CD4-positive, alpha-beta memory T cell (primary cell): ENCODE results near the gene KRTAP10-9. TPM values are rescaled to one million over a fixed set of nuclear protein-coding genes. Genes with fewer than 3 reads are reported as not detected.
A peak's percentile ranks its signal among the peaks of the same experiment; 100 is the strongest.
"Not testable (repeated sequence)": the region's sequence is repeated elsewhere in the genome, so short reads cannot be mapped to it uniquely, and the experiment has no call there.

Experiments used
- CTCF ChIA-PET: fragments of 350-600 bp; sonication (Branson Sonifier 250); formaldehyde crosslinking; loops from one replicate; lab custom pipeline; 2021; ENCODE audit warnings: inconsistent platforms; ENCODE audit not compliant: partially characterized antibody; lab: Charles Lee
- POLR2A ChIA-PET: fragments of 350-600 bp; sonication (Branson Sonifier 250); formaldehyde crosslinking; loops from one replicate; lab custom pipeline; 2021; ENCODE audit not compliant: partially characterized antibody; lab: Charles Lee
- DNase-seq, 5 donors: peaks; one replicate each; pipeline versions ENCODE4 v3.0.0 to v3.0.0-alpha.2; 2020 to 2022; ENCODE audit warnings: mixed read lengths in 1 of 5
- H3K27ac ChIP-seq: one replicate; pipeline ENCODE4 v1.7.0; 2013; ENCODE audit warnings: low read depth, low read length
- H3K27me3 ChIP-seq: 2 replicates; pipeline ENCODE4 v1.7.0; 2013; ENCODE audit warnings: mild to moderate bottlenecking, low read length, moderate library complexity; ENCODE audit not compliant: insufficient read depth
- H3K36me3 ChIP-seq: 2 replicates; pipeline ENCODE4 v1.7.0; 2013; ENCODE audit warnings: mild to moderate bottlenecking, low read length, moderate library complexity; ENCODE audit not compliant: insufficient read depth
- H3K4me1 ChIP-seq: 2 replicates; pipeline ENCODE4 v1.7.0; 2013; ENCODE audit warnings: mild to moderate bottlenecking, low read length, moderate library complexity; ENCODE audit not compliant: insufficient read depth
- H3K4me3 ChIP-seq, 2 donors: one replicate each; pipeline ENCODE4 v1.7.0; 2013; ENCODE audit warnings: low read length in 2 of 2, mild to moderate bottlenecking in 1 of 2
- H3K9me3 ChIP-seq, 2 donors: one replicate each; pipeline ENCODE4 v1.7.0; 2013; ENCODE audit warnings: low read length in 2 of 2, control low read depth in 1 of 2; ENCODE audit not compliant: control insufficient read depth in 1 of 2
- H3K27ac Mint-ChIP-seq, 7 donors: one replicate each; pipeline ENCODE4 v1.8.0; 2020 to 2021; ENCODE audit warnings: mixed read lengths in 7 of 7, mild to moderate bottlenecking in 6 of 7, inconsistent platforms in 3 of 7, moderate library complexity in 3 of 7
- H3K27me3 Mint-ChIP-seq, 2 donors: one replicate each; pipeline ENCODE4 v1.8.0; 2020 to 2021; ENCODE audit warnings: mixed read lengths in 2 of 2
- H3K36me3 Mint-ChIP-seq, 2 donors: one replicate each; pipeline ENCODE4 v1.8.0; 2020 to 2021; ENCODE audit warnings: mixed read lengths in 2 of 2, inconsistent platforms in 1 of 2, mild to moderate bottlenecking in 1 of 2
- H3K4me1 Mint-ChIP-seq, 4 donors: one replicate each; pipeline ENCODE4 v1.8.0; 2020 to 2021; ENCODE audit warnings: mixed read lengths in 4 of 4, mild to moderate bottlenecking in 1 of 4
- H3K4me3 Mint-ChIP-seq, 8 donors: one replicate each; pipeline ENCODE4 v1.8.0; 2020 to 2021; ENCODE audit warnings: mixed read lengths in 8 of 8, mild to moderate bottlenecking in 7 of 8, moderate library complexity in 6 of 8, inconsistent platforms in 3 of 8
- H3K9me3 Mint-ChIP-seq, 8 donors: one replicate each; pipeline ENCODE4 v1.8.0; 2020 to 2021; ENCODE audit warnings: mixed read lengths in 8 of 8, mild to moderate bottlenecking in 5 of 8, inconsistent platforms in 3 of 8, moderate library complexity in 1 of 8
- intact Hi-C: fragments of 100-400 bp; cut with micrococcal nuclease; formaldehyde crosslinking; loops from one replicate; pipeline ENCODE4 v1.15.1; 2023
- polyA plus RNA-seq, 2 donors: library from polyadenylated mRNA; unstranded; fragments of 300-500 nt; fragmentation: Illumina TruSeq; gene quantifications; one replicate each; pipeline ENCODE4 v1.2.3, GENCODE V29; 2021
- total RNA-seq, 2 experiments: library from RNA; stranded (reverse); gene quantifications; one replicate each; pipeline ENCODE4 v1.2.3, GENCODE V29; 2021

Gene KRTAP10-9
- total and polyA plus RNA-seq, 4 experiments from 2014 or later, result not detected

GRCh38 chr21:44595524-44595923, 31.4 kb upstream of the KRTAP10-9 start:
- Mint-ChIP-seq H3K27ac (no peak overlapping the region), H3K9me3 (peaks cover 0 to 12% (median 5%) of the 10 kb centered on the region in 8 donors), H3K4me3 (no peak overlapping the region), H3K36me3 (no peaks in the 10 kb centered on the region), H3K4me1 (peaks cover 0 to 8% (median 3%) of the 10 kb centered on the region in 4 donors), H3K27me3 (peaks cover 2 to 12% of the 10 kb centered on the region in 2 donors)
- intact Hi-C loops, result no loop called here
- DNase-seq, result no peak
- H3K36me3 ChIP-seq, result no peaks in the 10 kb centered on the region
- no peaks in the 10 kb centered on the region for H3K9me3 ChIP-seq
- H3K27ac ChIP-seq, result no peak overlapping the region
- H3K4me3 ChIP-seq, result no peak overlapping the region
- H3K4me1 ChIP-seq, result no peaks in the 10 kb centered on the region
- ChIA-PET POLR2A (no interaction called here), CTCF (interaction anchor here (2.5 kb wide), 1 partner anchor 85 kb away, joined by 10 read pairs; no protein-coding TSS in a partner anchor)
- no peaks in the 10 kb centered on the region for H3K27me3 ChIP-seq

GRCh38 chr21:44596068-44596725, 30.7 kb upstream of the KRTAP10-9 start:
- no peak overlapping the region for H3K4me3 Mint-ChIP-seq
- H3K4me1 Mint-ChIP-seq, result peaks cover 0 to 8% (median 3%) of the 10 kb centered on the region in 4 donors
- Histone ChIP-seq H3K36me3 (no peaks in the 10 kb centered on the region), H3K27me3 (no peaks in the 10 kb centered on the region), H3K4me3 (no peak overlapping the region), H3K27ac (no peak overlapping the region), H3K9me3 (no peaks in the 10 kb centered on the region), H3K4me1 (no peaks in the 10 kb centered on the region)
- CTCF ChIA-PET, result interaction anchor here (2.5 kb wide), 1 partner anchor 86 kb away, joined by 10 read pairs; no protein-coding TSS in a partner anchor
- POLR2A ChIA-PET, result no interaction called here
- intact Hi-C loops, result no loop called here
- H3K36me3 Mint-ChIP-seq, result no peaks in the 10 kb centered on the region
- H3K27ac Mint-ChIP-seq, result no peak overlapping the region
- peaks cover 2 to 12% of the 10 kb centered on the region in 2 donors for H3K27me3 Mint-ChIP-seq
- DNase-seq, result no peak
- H3K9me3 Mint-ChIP-seq, result peaks cover 0 to 12% (median 5%) of the 10 kb centered on the region in 8 donors

GRCh38 chr21:44598061-44598460, 28.8 kb upstream of the KRTAP10-9 start:
- H3K27ac Mint-ChIP-seq, result no peak overlapping the region
- H3K27me3 Mint-ChIP-seq, result peaks cover 7 to 11% of the 10 kb centered on the region in 2 donors
- ChIA-PET CTCF (no interaction called here), POLR2A (no interaction called here)
- Histone ChIP-seq H3K4me1 (no peaks in the 10 kb centered on the region), H3K4me3 (no peak overlapping the region), H3K36me3 (no peaks in the 10 kb centered on the region), H3K27me3 (no peaks in the 10 kb centered on the region), H3K9me3 (no peaks in the 10 kb centered on the region), H3K27ac (no peak overlapping the region)
- H3K4me3 Mint-ChIP-seq, result no peak overlapping the region
- intact Hi-C loops, result no loop called here
- H3K36me3 Mint-ChIP-seq, result no peaks in the 10 kb centered on the region
- H3K4me1 Mint-ChIP-seq, result peaks cover 0 to 5% (median 3%) of the 10 kb centered on the region in 4 donors
- DNase-seq, result no peak
- peaks cover 0 to 12% (median 5%) of the 10 kb centered on the region in 8 donors for H3K9me3 Mint-ChIP-seq

- no peak overlapping the region for H3K27ac Mint-ChIP-seq
- Histone ChIP-seq H3K9me3 (no peaks in the 10 kb centered on the region), H3K36me3 (no peaks in the 10 kb centered on the region), H3K4me1 (no peaks in the 10 kb centered on the region), H3K27ac (no peak overlapping the region), H3K27me3 (no peaks in the 10 kb centered on the region), H3K4me3 (no peak overlapping the region)
- H3K4me3 Mint-ChIP-seq, result no peak overlapping the region
- H3K36me3 Mint-ChIP-seq, result no peaks in the 10 kb centered on the region
- no peak for DNase-seq
- ChIA-PET POLR2A (no interaction called here), CTCF (no interaction called here)
- intact Hi-C loops, result no loop called here
- H3K27me3 Mint-ChIP-seq, result peaks cover 10% of the 10 kb centered on the region in 2 donors
- peaks cover 0 to 5% (median 1%) of the 10 kb centered on the region in 4 donors for H3K4me1 Mint-ChIP-seq
- H3K9me3 Mint-ChIP-seq, result peaks cover 0 to 12% (median 5%) of the 10 kb centered on the region in 8 donors
Measured at GRCh38 chr21:44599264-44600029, 27.4 kb upstream of the KRTAP10-9 start.

- POLR2A ChIA-PET, DNase-seq, H3K4me1 ChIP-seq, H3K4me1 Mint-ChIP-seq, H3K27me3 ChIP-seq, H3K36me3 Mint-ChIP-seq, H3K27ac ChIP-seq, CTCF ChIA-PET, intact Hi-C loops, H3K4me3 Mint-ChIP-seq, H3K36me3 ChIP-seq, H3K9me3 ChIP-seq, H3K4me3 ChIP-seq: not testable (repeated sequence)
- Mint-ChIP-seq H3K27ac (peak within 1 kb of the TSS in 5 of 7 donors; percentile 29 to 83 (median 50)), H3K9me3 (peaks cover 0 to 12% (median 5%) of the 10 kb centered on the region in 8 donors), H3K27me3 (peaks cover 13% of the 10 kb centered on the region in 2 donors)
Measured at GRCh38 chr21:44600118-44600978, 26.5 kb upstream of the KRTAP10-9 start, which contains the start of gene KRTAP10-7. KRTAP10-7 (plus strand) TSS chr21:44600597; CDS start chr21:44600622, 25 bp downstream.

- intact Hi-C loops, H3K4me1 Mint-ChIP-seq, H3K4me1 ChIP-seq, H3K4me3 Mint-ChIP-seq, H3K4me3 ChIP-seq, H3K9me3 ChIP-seq, DNase-seq, H3K27ac ChIP-seq, H3K27me3 ChIP-seq, H3K36me3 ChIP-seq, POLR2A ChIA-PET, CTCF ChIA-PET, H3K36me3 Mint-ChIP-seq: not testable (repeated sequence)
- peaks cover 13 to 17% of the 10 kb centered on the region in 2 donors for H3K27me3 Mint-ChIP-seq
- peaks cover 1 to 12% (median 6%) of the 10 kb centered on the region in 8 donors for H3K9me3 Mint-ChIP-seq
- peak overlapping the region in 1 of 7 donors; percentile 52 for H3K27ac Mint-ChIP-seq
Measured at GRCh38 chr21:44601091-44601490, 25.8 kb upstream of the KRTAP10-9 start.
